HG02798 (cell line): Measurements from ENCODE around the gene NFIB.

ENCODE experiments used
- ATAC-seq: cut with Tn5 transposase; IDR thresholded peaks from one replicate; pipeline ENCODE4 v1.9.1; 2021; ENCODE audit warnings: mild to moderate bottlenecking; ENCODE audit not compliant: unreplicated experiment, poor library complexity

NFIB gene

GRCh38 chr9:14063756-14064155 lies 250.2 kb downstream of the NFIB start:
- ATAC-seq, result no peak

GRCh38 chr9:14062586-14063221 lies 251.2 kb downstream of the NFIB start:
- no peak for ATAC-seq

DNA sequence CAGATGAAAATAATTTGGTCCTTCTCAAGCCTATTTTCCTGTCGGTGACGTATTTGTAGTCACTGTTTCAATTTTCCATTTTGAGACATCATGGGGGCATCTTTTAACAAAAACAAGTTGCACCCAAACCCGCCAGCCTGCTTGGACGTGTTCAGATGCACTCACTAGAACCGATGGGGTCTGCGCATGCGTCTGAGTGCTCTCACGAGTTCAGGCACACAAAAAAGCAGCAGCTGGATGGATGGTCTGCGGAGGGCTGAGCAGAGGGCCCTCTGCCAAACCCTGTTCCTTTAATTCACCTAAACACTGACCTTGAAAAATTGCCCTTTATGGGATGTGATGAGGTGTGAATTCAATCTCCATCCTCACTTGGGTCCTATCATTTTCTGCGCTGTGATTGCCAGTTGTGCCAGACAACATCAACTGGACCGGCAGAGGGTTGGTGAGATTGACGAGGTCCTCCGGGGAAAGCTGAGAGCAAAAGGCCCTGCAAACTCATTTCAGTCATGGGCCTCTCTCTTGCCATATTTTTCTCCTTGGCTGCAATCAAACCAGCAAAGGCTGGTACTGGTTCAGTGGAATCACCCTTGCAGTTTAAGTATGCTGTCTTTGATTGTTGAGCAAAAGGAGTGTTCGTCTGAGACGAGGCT lies 251.9 kb downstream of the NFIB start:
- no peak for ATAC-seq

GRCh38 chr9:14058325-14058688 lies 255.6 kb downstream of the NFIB start:
- no peak for ATAC-seq

GRCh38 chr9:14057368-14058324 lies 256.3 kb downstream of the NFIB start:
- ATAC-seq, result no peak

DNA sequence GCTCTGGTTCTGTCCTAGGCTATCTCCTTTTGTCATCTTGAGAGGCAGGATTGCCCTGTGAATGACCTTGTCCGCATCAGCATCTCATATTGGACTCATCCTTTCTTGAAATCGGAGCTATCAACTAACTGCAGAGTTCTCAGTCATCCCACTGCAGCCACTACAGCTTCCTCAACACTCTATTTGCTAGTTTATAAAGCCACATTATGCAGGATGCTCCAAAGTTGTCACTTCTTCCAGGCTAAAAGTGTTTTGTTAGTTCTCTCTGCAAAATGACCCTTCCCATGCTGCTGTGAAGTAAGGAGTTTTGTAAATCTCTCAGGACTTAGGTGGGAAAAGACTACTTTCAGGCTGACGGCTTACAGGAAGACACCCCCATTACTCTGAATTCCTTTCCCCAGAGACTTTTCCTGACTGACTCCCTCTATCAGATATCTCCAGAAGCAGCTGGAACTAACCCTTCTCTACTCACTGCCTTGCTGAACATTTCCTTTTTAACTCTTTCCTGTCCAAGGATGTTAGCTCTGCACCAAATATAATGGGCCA lies 257.6 kb downstream of the NFIB start:
- no peak for ATAC-seq

GRCh38 chr9:14054096-14054495 lies 259.8 kb downstream of the NFIB start:
- ATAC-seq, result no peak

- no peak for ATAC-seq
Measured at GRCh38 chr9:14052359-14052758, 261.6 kb downstream of the NFIB start.

- no peak for ATAC-seq
Measured at GRCh38 chr9:14051419-14051818, 262.5 kb downstream of the NFIB start.

- no peak for ATAC-seq
Measured at GRCh38 chr9:14043483-14043882, 270.5 kb downstream of the NFIB start.

- no peak for ATAC-seq
Measured at GRCh38 chr9:14037331-14037730, 276.6 kb downstream of the NFIB start.

GRCh38 chr9:14033067-14033466 lies 280.9 kb downstream of the NFIB start:
- no peak for ATAC-seq
